Smooth muscle cell of the coronary artery (primary cell): Measurements from ENCODE around the gene S100B. TPM values are rescaled to one million over a fixed set of nuclear protein-coding genes. Genes with fewer than 3 reads are reported as not detected.

ENCODE experiments used
- total RNA-seq: library from RNA; depleted of rRNA; stranded (reverse); fragments of >200 nt; gene quantifications from 2 replicates; pipeline ENCODE4 v1.2.3, GENCODE V29; 2014; ENCODE audit warnings: low replicate concordance

The S100B gene
- 0.38 and 0.59 TPM in 2 replicates for total RNA-seq

DNA sequence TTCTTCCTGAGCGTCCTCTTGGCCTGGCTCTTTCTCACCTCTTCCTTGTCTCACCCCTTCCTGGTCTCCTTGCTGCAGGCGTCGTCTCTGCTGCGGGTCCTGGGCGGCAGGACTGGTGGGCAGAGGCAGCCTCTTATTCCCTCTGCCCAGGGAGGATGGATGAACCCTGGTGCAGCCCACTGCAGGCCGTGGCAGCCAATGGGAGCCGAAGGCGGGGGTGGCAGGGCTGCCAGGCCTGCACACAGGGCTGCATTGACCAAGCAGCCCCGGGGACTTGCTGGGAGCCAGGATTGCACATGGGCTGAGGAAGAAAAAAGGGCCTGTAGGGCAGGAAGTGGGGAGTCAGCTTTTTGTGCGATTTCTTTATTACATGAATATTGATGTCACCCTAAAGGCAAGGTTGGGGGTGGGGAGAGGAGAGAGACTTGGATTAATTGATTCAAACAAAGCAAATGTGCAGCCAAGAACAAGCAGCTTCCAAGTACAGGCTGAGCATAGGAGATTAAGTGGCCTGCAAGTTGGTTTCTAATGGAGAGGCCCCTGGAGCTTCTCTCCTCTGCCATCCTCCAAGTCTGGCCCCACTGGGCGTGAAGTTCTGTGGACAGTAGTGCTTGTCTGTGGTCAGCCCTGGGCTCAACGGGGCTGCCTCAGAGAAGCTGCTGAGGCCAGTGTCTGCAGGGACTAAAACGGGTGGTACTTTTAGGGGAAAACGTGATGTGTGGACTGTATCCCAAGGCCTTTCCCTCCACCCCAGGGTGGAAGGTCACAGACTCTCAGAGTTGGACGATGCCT is at the start of gene S100B:
S100B (minus strand) TSS at position 108 of the 792 bp plus-strand sequence. CDS start 2,667 bp downstream, outside the sequence.

DNA sequence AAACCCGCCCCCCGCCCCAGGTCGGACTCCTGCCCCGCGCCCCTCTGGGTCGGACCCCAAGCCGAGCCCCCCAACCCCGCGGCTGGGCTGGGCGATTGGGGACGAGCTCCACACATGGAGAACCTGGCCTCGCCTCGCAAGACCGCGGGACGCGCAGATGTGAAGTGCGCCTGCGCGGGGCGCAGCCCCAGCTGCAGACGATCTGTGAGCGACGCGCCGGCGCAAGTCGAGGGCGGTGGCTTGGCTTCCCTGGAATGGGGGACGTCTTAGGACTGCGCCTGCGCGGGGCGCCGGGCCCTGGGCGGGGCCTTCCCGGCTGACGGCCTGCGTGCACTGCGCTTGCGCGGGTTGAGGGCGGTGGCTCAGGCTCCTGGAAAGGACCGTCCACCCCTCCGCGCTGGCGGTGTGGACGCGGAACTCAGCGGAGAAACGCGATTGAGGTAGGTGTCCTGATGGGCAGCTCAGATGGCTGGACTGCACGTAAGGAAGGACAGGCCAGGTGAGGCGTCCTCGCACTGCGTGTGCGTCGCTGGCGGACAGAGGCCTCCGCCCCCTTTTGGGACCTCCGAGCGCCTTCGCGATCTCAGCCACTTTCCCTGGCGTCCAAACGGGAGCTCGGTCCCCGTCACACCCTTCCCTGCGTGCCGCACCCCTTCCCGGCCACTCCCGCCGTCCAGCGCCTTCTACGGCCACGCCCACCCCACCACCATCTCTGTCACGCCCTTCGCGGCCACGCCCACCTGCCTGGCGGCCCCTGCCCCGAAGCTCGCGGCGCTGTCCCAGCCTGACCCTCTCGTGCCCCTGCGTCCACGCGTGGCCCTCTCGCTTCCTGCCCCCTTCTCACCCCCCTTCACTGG is 30.7 kb upstream of the S100B start, which contains the start of gene PRMT2:
PRMT2 (plus strand) TSS at position 351 of the 857 bp plus-strand sequence. CDS start 1,278 bp downstream, outside the sequence.

Other genes starting within 250 kb of the S100B start
- 17.0 and 23.6 TPM in 2 replicates for gene DIP2A, start 146.2 kb downstream of the S100B start, total RNA-seq
- gene PRMT2, start 30.6 kb upstream of the S100B start, total RNA-seq = 152 and 284 TPM in 2 replicates